ENCODE data around the gene FHOD3. TPM values are rescaled to one million over a fixed set of nuclear protein-coding genes. Genes with fewer than 3 reads are reported as not detected.

FHOD3 gene
- polyA plus RNA-seq, 1 experiment: 41.1 TPM

- no peak for DNase-seq (ENCODE audit: low read depth, low spot score)
- ChIA-PET POLR2A (no interaction called here), CTCF (interaction anchor here (1.3 kb wide), 1 partner anchor 108 kb away, joined by 5 read pairs; no protein-coding TSS in a partner anchor)
- no peaks in the 10 kb centered on the region for H3K27me3 ChIP-seq (ENCODE audit: control insufficient read depth, insufficient read depth, low read length)
- peak overlapping the region; percentile 69 for H3K27ac ChIP-seq (ENCODE audit: low read depth, low read length)
- no peak overlapping the region for H3K4me3 ChIP-seq (ENCODE audit: low read depth, low read length)
- TF ChIP-seq, protein P1, sequence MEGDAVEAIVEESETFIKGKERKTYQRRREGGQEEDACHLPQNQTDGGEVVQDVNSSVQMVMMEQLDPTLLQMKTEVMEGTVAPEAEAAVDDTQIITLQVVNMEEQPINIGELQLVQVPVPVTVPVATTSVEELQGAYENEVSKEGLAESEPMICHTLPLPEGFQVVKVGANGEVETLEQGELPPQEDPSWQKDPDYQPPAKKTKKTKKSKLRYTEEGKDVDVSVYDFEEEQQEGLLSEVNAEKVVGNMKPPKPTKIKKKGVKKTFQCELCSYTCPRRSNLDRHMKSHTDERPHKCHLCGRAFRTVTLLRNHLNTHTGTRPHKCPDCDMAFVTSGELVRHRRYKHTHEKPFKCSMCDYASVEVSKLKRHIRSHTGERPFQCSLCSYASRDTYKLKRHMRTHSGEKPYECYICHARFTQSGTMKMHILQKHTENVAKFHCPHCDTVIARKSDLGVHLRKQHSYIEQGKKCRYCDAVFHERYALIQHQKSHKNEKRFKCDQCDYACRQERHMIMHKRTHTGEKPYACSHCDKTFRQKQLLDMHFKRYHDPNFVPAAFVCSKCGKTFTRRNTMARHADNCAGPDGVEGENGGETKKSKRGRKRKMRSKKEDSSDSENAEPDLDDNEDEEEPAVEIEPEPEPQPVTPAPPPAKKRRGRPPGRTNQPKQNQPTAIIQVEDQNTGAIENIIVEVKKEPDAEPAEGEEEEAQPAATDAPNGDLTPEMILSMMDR (IDR thresholded peaks at IDR 0.05; ENCODE audit: low read depth, low read length): no peak
- peaks cover 3% of the 10 kb centered on the region; the same call in 1 of the 2 replicates for H3K9me3 ChIP-seq (ENCODE audit: control insufficient read depth, insufficient read depth, low read length)
These were observed 281.6 kb downstream of the FHOD3 start for GRCh38 chr18:36578871-36579710.

- H3K27me3 ChIP-seq (ENCODE audit: control insufficient read depth, insufficient read depth, low read length): no peaks in the 10 kb centered on the region
- ChIA-PET POLR2A (no interaction called here), CTCF (no interaction called here)
- no peak for DNase-seq (ENCODE audit: low read depth, low spot score)
- peak overlapping the region; percentile 79 for H3K27ac ChIP-seq (ENCODE audit: low read depth, low read length)
- H3K9me3 ChIP-seq (ENCODE audit: control insufficient read depth, insufficient read depth, low read length): peaks cover 3% of the 10 kb centered on the region; the same call in 1 of the 2 replicates
- TF ChIP-seq, protein P1 (IDR thresholded peaks at IDR 0.05; ENCODE audit: low read depth, low read length): peak; percentile 30
- no peak overlapping the region for H3K4me3 ChIP-seq (ENCODE audit: low read depth, low read length)
These were observed 282.8 kb downstream of the FHOD3 start for GRCh38 chr18:36580266-36580665.

DNA sequence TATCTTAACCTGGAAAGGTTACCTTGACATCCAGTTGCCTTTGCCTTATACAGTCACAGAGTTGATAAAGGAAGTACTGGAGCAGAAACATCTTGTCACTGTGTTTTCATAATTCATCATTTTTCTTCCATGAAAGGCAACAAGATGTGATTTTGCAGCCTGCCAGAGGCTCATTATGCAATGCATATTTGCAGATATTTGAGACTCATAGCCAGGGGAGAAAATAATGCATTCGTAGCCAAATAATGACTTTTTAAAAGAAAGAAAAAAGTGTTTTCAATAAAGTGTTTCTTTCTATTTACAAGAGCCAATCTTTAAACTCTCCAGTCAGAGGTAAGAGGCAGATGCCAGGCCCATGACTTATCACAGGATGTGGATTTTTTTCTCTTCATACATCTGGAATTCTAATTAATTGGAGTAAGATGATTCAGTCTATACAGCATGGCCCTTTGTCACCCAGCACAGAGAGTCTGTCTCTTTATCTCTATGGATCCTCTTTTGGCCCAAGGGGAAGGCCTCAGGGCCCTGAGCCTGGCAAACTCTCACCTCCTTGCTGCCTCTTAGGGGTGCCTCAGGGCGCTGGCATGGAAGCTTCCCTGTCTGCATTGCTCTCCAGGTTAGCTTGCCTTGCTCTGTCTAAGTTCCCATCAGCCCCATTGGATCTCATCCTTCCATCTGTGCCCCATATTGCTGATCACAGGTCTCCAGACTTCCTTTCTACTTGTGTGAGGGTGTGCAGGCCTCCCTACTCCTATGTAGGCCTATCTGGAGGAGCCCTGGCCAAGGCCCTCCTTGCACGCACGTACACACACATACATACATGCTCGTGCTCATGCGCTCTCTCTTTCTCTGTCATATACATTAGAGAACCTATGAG lies 283.6 kb downstream of the FHOD3 start:
- ChIA-PET CTCF (no interaction called here), POLR2A (no interaction called here)
- peak overlapping the region; percentile 79 for H3K27ac ChIP-seq (ENCODE audit: low read depth, low read length)
- TF ChIP-seq, protein P1 (IDR thresholded peaks at IDR 0.05; ENCODE audit: low read depth, low read length): no peak
- peaks cover 3% of the 10 kb centered on the region; the same call in 1 of the 2 replicates for H3K9me3 ChIP-seq (ENCODE audit: control insufficient read depth, insufficient read depth, low read length)
- H3K27me3 ChIP-seq (ENCODE audit: control insufficient read depth, insufficient read depth, low read length): no peaks in the 10 kb centered on the region
- H3K4me3 ChIP-seq (ENCODE audit: low read depth, low read length): no peak overlapping the region
- DNase-seq (ENCODE audit: low read depth, low spot score): peak; percentile 36

GRCh38 chr18:36582988-36583745 lies 285.7 kb downstream of the FHOD3 start:
- Histone ChIP-seq H3K9me3 (ENCODE audit: control insufficient read depth, insufficient read depth, low read length) (no peaks in the 10 kb centered on the region), H3K27ac (ENCODE audit: low read depth, low read length) (no peak overlapping the region), H3K4me3 (ENCODE audit: low read depth, low read length) (no peak overlapping the region), H3K27me3 (ENCODE audit: control insufficient read depth, insufficient read depth, low read length) (no peaks in the 10 kb centered on the region)
- TF ChIP-seq, protein P1 (IDR thresholded peaks at IDR 0.05; ENCODE audit: low read depth, low read length): no peak
- ChIA-PET CTCF (interaction anchor here (2.1 kb wide), 1 partner anchor 105 kb away, joined by 6 read pairs; no protein-coding TSS in a partner anchor), POLR2A (no interaction called here)
- DNase-seq (ENCODE audit: low read depth, low spot score): no peak

Measured in AG04450 (cell line).